Measurements from ENCODE around the gene GHRH. TPM values are rescaled to one million over a fixed set of nuclear protein-coding genes. Genes with fewer than 3 reads are reported as not detected.

The GHRH gene
- total RNA-seq, 1 experiment from 2014 or later, result not detected

- TF ChIP-seq REST (IDR thresholded peaks at IDR 0.05; ENCODE audit: low read depth), result no peak
Measured at GRCh38 chr20:37260923-37261322, 691 bp downstream of the GHRH start (continued).

- 0 out of 2 replicates have a peak, but pooled peaks cover 14% of the 10 kb centered on the region for H3K27me3 ChIP-seq (ENCODE audit: insufficient read depth, low read length)
- ATAC-seq, result no peak
- H3K79me2 ChIP-seq (ENCODE audit: insufficient read depth, low read length), result no peaks in the 10 kb centered on the region
- DNase-seq (ENCODE audit: low read depth, low spot score), result no peak
- RAD21 ChIA-PET (ENCODE audit: low non-redundant PET in 1 of 2, low total read pairs in 2 of 2, uncharacterized antibody in 2 of 2, unreplicated experiment in 2 of 2), result no interaction called here
- TF ChIP-seq CEBPB (IDR thresholded peaks at IDR 0.05; ENCODE audit: low read depth), result no peak
- TF ChIP-seq ELF1 (IDR thresholded peaks at IDR 0.05; ENCODE audit: borderline replicate concordance, low read depth), result no peak
- no peak for TF ChIP-seq FOSL1 (IDR thresholded peaks at IDR 0.05; ENCODE audit: low read depth)
- TF ChIP-seq ZNF274 (IDR thresholded peaks at IDR 0.05; ENCODE audit: low read depth, low read length), result no peak
- TF ChIP-seq, protein P1, sequence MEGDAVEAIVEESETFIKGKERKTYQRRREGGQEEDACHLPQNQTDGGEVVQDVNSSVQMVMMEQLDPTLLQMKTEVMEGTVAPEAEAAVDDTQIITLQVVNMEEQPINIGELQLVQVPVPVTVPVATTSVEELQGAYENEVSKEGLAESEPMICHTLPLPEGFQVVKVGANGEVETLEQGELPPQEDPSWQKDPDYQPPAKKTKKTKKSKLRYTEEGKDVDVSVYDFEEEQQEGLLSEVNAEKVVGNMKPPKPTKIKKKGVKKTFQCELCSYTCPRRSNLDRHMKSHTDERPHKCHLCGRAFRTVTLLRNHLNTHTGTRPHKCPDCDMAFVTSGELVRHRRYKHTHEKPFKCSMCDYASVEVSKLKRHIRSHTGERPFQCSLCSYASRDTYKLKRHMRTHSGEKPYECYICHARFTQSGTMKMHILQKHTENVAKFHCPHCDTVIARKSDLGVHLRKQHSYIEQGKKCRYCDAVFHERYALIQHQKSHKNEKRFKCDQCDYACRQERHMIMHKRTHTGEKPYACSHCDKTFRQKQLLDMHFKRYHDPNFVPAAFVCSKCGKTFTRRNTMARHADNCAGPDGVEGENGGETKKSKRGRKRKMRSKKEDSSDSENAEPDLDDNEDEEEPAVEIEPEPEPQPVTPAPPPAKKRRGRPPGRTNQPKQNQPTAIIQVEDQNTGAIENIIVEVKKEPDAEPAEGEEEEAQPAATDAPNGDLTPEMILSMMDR (IDR thresholded peaks at IDR 0.05 in 2 of 3, conservative IDR thresholded peaks at IDR 0.05 in 1 of 3; ENCODE audit: borderline replicate concordance in 1 of 3, insufficient read depth in 1 of 3, low read depth in 2 of 3, low read length in 2 of 3), result no peak
- no peak for TF ChIP-seq RAD21 (IDR thresholded peaks at IDR 0.05; ENCODE audit: low read depth)
- no peak for TF ChIP-seq YY1 (IDR thresholded peaks at IDR 0.05; ENCODE audit: extremely low read depth, insufficient replicate concordance, low read depth, low read length)
- no peak for TF ChIP-seq POLR2A (IDR thresholded peaks at IDR 0.05; ENCODE audit: borderline replicate concordance, extremely low read depth, insufficient read depth, insufficient read length)
- TF ChIP-seq ZFX (IDR thresholded peaks at IDR 0.05), result no peak
- no peak for TF ChIP-seq EZH2 (IDR thresholded peaks at IDR 0.05)
- TF ChIP-seq ATF3 (IDR thresholded peaks at IDR 0.05), result no peak
- TF ChIP-seq POLR2AphosphoS5 (IDR thresholded peaks at IDR 0.05; ENCODE audit: low read depth, low read length), result no peak
- TF ChIP-seq REST (IDR thresholded peaks at IDR 0.05; ENCODE audit: low read depth), result no peak
- no peak for TF ChIP-seq EZH2phosphoT487 (IDR thresholded peaks at IDR 0.05; ENCODE audit: borderline replicate concordance)
- no peak overlapping the region for H3K4me3 ChIP-seq (replicated peaks in 1 of 2; ENCODE audit: low read depth in 1 of 2, low read length in 2 of 2)
- H4K20me1 ChIP-seq (ENCODE audit: insufficient read depth), result no peaks in the 10 kb centered on the region
- POLR2A ChIA-PET, result no interaction called here
- no peaks in the 10 kb centered on the region for H3K9me2 ChIP-seq (ENCODE audit: insufficient read depth)
- H2AFZ ChIP-seq (ENCODE audit: low read depth, low read length, poor library complexity, severe bottlenecking), result no peak overlapping the region
- H3K9ac ChIP-seq (ENCODE audit: low read length), result no peak overlapping the region
- intact Hi-C loops (cut with micrococcal nuclease), result no loop called here
- no peaks in the 10 kb centered on the region for H3K4me1 ChIP-seq (ENCODE audit: control insufficient read depth in 1 of 2, insufficient read depth in 2 of 2, low read length in 2 of 2)
- H3K36me3 ChIP-seq (ENCODE audit: control insufficient read depth in 1 of 2, insufficient read depth in 2 of 2, low read length in 2 of 2), result no peaks in the 10 kb centered on the region
- H3K27ac ChIP-seq (ENCODE audit: low read depth, low read length), result no peak overlapping the region
- H3K4me2 ChIP-seq (ENCODE audit: low read length), result no peak overlapping the region
- no TSS peak for BruUV-seq (replicated peaks)
- CTCF ChIA-PET, result no interaction called here
- H3K9me3 ChIP-seq (ENCODE audit: control insufficient read depth in 1 of 2, insufficient read depth in 1 of 2, low read depth in 1 of 2, low read length in 2 of 2), result no peaks in the 10 kb centered on the region
Measured at GRCh38 chr20:37259865-37260264, 1.7 kb downstream of the GHRH start.

All from HCT116 (cell line).